WTC11 (cell line): ENCODE data around the gene CNTN1.

Experiments used
- CTCF ChIP-seq: fragments of 200-600 bp; IDR thresholded peaks from 2 replicates; pipeline ENCODE4 v1.8.0; 2022; ENCODE audit warnings: antibody characterized with exemption
- HMGA2 ChIP-seq: fragments of 250-450 bp; sonication (Bioruptor Pico); IDR thresholded peaks from 2 replicates; pipeline ENCODE4 v1.4.0; 2021; ENCODE audit warnings: mild to moderate bottlenecking, moderate library complexity
- MAX ChIP-seq: sonication (generic); formaldehyde crosslinking; IDR thresholded peaks from 2 replicates; pipeline ENCODE4 v1.8.0; 2022; ENCODE audit warnings: mild to moderate bottlenecking, missing genetic modification reagents
- SP1 ChIP-seq: sonication (generic); formaldehyde crosslinking; conservative IDR thresholded peaks from 2 replicates; pipeline ENCODE4 v1.8.1; 2022; ENCODE audit warnings: missing genetic modification reagents

GRCh38 chr12:40711121-40711520 is 18.9 kb downstream of the CNTN1 start:
- TF ChIP-seq MAX (CRISPR knock-in tag) (no peak), SP1 (CRISPR knock-in tag) (no peak), CTCF (no peak), HMGA2 (CRISPR knock-in tag) (no peak)
